GM21737 (cell line): ENCODE measurements around the gene RPUSD4.

Source experiments
- ATAC-seq: cut with Tn5 transposase; IDR thresholded peaks from one replicate; pipeline ENCODE4 v1.9.1; 2021; ENCODE audit warnings: mild to moderate bottlenecking, moderate library complexity; ENCODE audit not compliant: unreplicated experiment

The RPUSD4 gene

GRCh38 chr11:126185259-126186024 is 26.0 kb downstream of the RPUSD4 start:
- no peak for ATAC-seq

GRCh38 chr11:126182787-126183445 is 28.5 kb downstream of the RPUSD4 start:
- ATAC-seq = no peak

DNA sequence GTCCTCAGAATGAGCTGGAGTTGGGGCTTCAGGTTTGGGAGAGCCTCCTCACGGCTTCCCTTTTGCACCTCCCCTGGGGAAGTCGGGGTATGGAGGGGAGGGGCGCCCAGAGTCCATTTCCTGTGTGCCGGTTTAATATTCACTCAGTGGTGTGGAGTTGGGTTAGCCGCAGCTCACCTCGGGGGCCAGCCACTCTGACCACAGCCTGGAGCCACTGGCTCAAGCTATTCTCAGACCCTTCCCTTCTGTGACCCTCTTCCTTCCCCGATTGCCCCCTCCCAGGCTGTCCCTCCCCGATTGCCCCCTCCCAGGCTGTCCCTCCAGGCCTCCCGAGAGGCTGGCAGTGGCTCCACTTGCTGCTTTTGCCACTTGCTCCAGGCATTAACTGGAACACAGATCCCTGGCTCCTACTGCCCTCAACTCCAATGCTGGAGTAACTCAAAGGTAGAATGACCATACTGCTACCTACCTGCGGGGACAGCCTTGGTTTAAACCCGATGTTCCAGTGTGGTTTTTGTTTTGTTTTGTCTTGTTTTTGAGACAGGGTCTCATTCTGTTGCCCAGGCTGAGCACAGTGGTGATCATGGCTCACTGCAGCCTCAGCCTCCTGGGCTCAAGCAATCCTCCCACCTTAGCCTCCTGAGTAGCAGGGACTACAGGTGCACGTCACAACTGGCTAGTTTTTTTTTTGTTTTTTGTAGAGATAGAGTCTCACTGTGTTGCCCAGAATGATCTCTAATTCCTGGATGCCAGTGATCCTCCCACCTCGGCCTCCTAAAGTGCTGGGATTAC is 29.3 kb downstream of the RPUSD4 start:
- peak; percentile 58 for ATAC-seq

GRCh38 chr11:126176853-126177470 is 34.5 kb downstream of the RPUSD4 start:
- ATAC-seq = no peak

DNA sequence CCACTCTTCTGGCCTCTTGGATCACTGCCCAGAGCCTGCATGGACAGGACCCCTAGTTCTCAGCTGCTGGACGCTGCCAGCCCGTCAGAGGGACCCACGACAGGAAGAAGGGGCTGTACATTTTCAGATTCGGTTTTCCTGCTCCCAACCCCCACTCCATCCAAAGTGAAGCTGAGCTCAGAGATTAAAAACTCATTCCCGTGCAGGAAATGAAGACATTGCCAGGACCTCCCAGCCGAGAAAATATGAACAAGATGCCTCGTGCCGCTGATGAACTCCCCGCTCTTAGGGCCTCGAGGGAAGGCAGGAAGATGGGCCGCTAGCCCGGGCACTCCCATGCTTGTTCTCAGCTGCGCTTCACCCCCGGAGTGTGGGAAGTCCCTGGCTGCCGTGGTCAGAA is 36.1 kb downstream of the RPUSD4 start:
- no peak for ATAC-seq

GRCh38 chr11:126174816-126175215 is 36.6 kb downstream of the RPUSD4 start:
- no peak for ATAC-seq

DNA sequence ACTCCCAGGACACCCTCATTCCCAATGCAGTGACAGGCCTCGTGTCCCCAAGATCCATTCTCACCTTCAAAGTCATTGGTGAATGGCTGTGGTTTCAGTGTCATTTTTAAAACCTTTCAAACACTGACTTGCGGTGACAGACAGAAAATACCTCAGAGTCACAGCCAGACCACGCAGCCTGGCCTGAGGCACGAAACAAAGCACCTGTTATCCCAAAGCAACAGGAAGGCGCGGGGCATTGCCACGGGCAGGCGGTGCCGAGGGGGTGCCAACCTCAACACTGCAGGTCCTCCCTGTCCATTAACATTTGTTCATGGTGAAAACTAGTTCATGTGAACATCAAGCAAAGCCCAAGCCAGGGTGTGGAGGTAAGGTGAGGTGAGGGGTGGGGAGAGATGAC is 38.2 kb downstream of the RPUSD4 start:
- no peak for ATAC-seq

DNA sequence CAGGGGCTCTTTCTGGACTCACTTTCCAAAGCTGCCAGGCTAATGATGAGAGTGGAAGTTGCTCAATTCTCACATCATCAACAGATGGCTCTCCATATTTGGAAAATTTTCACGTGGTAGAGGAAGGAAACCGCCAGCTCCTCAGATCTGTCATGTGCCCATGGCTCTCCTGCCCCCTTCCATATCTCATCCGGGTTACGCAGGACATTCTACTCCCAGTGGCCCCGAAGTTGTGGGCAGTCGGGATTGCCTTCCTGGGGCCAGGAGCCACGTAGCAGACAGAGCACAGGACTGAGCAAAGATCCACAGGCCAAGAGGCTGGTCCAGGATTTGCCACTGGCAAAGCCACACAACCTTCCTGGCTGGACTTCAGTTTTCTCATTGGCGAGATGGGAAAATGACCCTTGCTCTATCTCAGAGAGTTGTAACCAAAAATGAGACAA is 38.8 kb downstream of the RPUSD4 start:
- ATAC-seq = no peak

DNA sequence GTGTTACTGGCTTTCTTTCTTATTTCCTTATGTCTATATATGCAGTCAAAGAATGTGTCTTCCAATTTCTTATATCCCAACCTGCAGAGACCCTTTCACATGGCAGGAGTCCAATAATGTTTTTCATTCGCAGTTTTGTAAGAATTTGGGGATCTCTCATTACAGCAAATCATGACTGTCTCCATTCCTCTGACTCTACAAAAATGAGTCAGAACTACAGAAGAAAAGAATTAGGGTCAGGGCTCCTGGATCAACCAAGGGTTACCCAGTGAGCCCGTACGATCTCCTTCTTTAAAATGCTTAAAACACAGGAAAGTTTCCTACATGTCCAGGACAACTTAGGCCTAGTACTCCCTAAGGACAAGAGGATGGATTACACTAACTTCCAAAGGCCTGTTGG is 42.2 kb downstream of the RPUSD4 start:
- ATAC-seq = no peak

DNA sequence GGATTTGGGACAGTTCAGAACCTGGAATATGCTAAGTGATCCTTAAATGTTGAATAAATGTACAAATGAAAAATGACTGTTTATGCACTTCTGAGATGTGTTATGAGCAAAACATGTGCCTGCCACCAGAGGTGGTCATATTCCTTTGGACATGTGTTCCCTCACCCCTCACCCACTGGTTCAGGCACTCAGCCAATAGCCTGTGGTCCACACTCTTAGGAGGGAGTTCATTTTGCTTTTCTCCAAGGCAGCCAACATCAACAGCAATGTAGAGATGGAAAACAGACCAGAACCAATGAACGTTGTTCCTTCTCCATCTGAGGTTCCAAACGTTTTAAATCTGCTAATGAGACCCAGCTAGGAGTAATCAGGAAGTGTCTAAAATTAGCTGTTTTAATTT is 44.0 kb downstream of the RPUSD4 start:
- no peak for ATAC-seq

DNA sequence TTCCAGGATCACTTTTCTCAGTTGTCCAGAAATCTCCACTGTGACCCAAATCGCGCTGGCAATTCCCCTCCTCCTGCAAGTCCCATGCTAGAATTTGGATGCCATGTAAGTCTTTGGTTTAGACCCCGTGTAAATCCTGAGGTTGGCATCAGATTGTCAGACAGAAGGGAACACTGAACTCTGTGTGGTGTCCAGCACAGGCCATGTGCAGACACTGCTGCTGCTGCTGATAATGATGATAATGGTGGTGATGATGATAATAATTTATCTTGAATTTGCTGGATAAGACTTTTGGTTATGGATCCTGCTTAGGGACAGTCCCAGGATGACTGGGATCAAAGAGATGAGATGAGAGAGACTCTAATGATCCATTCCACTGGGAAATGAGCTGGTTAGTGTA is 45.0 kb downstream of the RPUSD4 start:
- ATAC-seq = no peak

DNA sequence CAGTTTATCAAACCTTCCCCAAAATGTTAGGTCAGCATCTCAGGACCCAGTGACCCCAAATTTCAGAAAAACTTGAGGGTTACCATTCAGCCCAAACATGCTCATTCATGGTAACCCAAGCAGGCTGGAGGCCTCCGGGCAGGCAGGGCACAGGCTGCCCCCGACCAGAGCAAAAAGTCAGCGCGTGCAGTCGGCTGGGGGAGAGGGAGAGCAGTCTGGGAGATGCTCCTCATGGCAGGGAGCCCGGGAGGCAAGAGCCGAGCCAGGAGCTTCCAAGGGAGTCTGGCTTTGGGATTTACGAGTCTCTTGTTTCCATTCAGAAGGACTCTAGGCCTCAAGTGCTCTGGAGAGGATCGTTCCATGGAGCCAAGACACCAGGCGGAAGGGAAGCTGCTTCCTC is 45.7 kb downstream of the RPUSD4 start:
- ATAC-seq = no peak

- ATAC-seq = no peak
Measured at GRCh38 chr11:126165311-126165720, 46.1 kb downstream of the RPUSD4 start.

- ATAC-seq = no peak
Measured at GRCh38 chr11:126164781-126165180, 46.7 kb downstream of the RPUSD4 start.

GRCh38 chr11:126163779-126164178 is 47.7 kb downstream of the RPUSD4 start:
- ATAC-seq = no peak

- no peak for ATAC-seq
Measured at GRCh38 chr11:126163074-126163700, 48.3 kb downstream of the RPUSD4 start.

DNA sequence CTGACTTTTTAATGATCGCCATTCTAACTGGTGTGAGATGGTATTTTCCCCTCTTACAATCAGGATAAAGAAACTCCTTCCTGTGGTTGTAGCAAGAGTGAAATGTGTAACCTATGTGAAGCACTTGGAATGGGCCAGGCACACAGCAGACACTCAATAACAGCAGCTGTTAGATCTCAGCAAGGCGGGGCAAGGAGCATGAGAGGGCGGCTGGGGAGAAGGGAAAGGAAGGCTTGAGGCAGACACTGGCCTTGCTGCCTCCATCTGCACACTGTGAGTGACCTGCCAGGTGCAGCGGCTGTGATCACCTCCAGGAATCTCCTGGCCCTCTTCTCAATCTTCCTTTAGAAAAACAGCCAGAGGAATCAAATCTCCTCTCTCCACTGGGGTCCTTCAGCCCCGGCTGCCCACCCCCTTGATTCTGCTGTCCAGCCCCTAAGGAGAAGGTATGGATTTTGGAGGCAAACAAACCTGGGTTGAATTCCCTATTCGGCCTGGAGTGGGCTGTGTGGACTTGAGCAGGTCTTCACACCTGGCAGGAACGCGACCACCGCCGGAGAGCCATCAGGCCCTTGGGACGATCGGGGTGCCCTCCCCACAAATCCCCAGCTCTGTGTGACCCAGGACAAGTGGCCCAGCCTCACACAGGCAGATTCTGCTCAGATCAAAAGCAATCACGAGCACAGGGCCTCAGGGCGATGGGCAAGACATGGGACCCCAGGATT is 49.0 kb downstream of the RPUSD4 start:
- no peak for ATAC-seq

DNA sequence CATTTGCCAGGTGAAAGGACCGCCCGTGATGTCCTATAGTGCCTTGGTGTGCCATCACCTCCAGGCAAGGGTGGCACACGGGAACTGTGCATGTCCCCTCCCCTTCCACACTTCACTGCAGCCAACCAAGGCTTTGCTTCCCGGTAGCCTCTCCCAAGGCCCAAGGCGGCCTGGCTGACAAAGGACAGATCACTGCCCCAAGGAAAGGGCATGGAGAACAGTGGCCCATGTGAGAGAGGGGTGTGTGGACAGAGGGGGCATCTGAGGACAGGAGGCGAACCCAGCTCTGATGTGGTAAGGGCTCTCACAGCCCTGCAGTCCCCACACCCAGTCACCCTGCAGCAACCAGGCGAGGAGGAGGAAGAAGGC is 50.4 kb downstream of the RPUSD4 start:
- no peak for ATAC-seq

DNA sequence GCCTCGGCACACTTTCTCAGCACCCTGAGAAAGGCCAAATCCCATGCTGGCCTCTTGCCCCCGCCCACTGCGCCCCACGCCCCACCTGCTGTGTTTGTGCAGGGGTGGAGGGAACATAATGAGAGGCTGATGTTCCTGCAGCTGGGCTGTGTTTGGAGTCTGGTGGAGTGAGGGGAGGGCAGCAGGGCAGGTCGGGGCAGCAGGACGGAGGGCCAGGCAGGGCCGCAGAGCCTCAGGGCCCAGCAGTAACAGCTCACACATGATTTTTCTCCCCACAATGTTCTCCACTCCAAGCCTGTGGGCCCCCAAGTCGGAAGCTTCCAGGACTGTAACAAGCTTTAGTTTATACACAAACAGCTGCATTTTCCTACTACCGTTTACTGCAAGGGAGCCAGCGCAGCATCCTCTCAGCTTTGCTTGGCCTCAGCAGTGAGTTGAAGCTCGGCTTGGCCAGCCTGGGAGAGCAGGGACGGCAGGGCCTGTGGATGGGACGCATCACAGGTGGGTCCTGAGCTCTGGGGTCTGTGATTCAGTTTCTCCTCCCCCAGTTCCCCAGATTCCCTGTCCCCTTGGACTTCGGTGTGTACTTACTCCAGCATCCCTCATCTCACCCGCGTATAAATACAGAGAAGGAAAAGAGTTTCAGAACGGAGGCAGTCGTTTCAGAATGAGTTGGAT is 51.0 kb downstream of the RPUSD4 start:
- no peak for ATAC-seq
